Nephron (organoid): ENCODE results near the gene FAM222B.
"Not testable (repeated sequence)": the region's sequence is repeated elsewhere in the genome, so short reads cannot be mapped to it uniquely, and the experiment has no call there.

Experiments used
- H3K27ac Mint-ChIP-seq, 3 experiments: 2 replicates each; pipeline ENCODE4 v1.8.0; 2020; ENCODE audit warnings: mixed read lengths in 3 of 3, mild to moderate bottlenecking in 2 of 3, moderate library complexity in 1 of 3
- H3K27me3 Mint-ChIP-seq: 2 replicates; pipeline ENCODE4 v1.8.0; 2021; ENCODE audit warnings: low read depth, mild to moderate bottlenecking, moderate library complexity, mixed read lengths
- H3K36me3 Mint-ChIP-seq: 2 replicates; pipeline ENCODE4 v1.8.0; 2020; ENCODE audit warnings: low read depth, mixed read lengths
- H3K4me1 Mint-ChIP-seq: 2 replicates; pipeline ENCODE4 v1.8.0; 2020; ENCODE audit warnings: mixed read lengths
- H3K4me3 Mint-ChIP-seq, 3 experiments: 2 replicates each; pipeline ENCODE4 v1.8.0; 2020; ENCODE audit warnings: mild to moderate bottlenecking in 3 of 3, mixed read lengths in 3 of 3, moderate library complexity in 2 of 3
- H3K9me3 Mint-ChIP-seq: 2 replicates; pipeline ENCODE4 v1.8.0; 2020; ENCODE audit warnings: mixed read lengths
- TF ChIP-seq, protein P1 (sequence below), 3 experiments: fragments of 200-600 bp; sonication (generic); IDR thresholded peaks; one replicate each; pipeline ENCODE4 v1.5.0; 2021; ENCODE audit warnings: antibody characterized with exemption in 3 of 3; ENCODE audit not compliant: unreplicated experiment in 3 of 3

FAM222B gene

DNA sequence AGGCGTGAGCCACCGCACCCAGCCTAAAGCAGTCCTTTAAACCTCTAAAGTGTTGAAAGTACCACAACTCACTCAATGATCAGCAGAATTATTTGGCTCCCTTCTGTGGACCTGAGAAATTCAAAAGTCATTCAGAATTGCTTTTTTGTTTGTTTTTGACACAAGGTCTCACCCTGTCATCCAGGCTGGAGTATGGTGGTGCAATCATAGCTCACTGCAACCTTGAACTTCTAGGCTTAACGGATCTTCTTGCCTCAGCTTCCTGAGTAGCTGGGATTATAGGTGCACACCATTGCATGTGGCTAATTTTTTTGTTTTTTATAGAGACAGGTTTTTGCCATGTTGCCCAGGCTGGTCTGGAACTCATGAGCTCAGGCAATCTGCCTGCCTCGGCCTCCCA lies 54.5 kb downstream of the FAM222B start:
- Mint-ChIP-seq H3K9me3 (no peaks in the 10 kb centered on the region), H3K27ac (no peak overlapping the region), H3K4me1 (peaks cover 2% of the 10 kb centered on the region), H3K36me3 (peaks cover 6% of the 10 kb centered on the region), H3K27me3 (no peaks in the 10 kb centered on the region), H3K4me3 (no peak overlapping the region)
- TF ChIP-seq, protein P1, sequence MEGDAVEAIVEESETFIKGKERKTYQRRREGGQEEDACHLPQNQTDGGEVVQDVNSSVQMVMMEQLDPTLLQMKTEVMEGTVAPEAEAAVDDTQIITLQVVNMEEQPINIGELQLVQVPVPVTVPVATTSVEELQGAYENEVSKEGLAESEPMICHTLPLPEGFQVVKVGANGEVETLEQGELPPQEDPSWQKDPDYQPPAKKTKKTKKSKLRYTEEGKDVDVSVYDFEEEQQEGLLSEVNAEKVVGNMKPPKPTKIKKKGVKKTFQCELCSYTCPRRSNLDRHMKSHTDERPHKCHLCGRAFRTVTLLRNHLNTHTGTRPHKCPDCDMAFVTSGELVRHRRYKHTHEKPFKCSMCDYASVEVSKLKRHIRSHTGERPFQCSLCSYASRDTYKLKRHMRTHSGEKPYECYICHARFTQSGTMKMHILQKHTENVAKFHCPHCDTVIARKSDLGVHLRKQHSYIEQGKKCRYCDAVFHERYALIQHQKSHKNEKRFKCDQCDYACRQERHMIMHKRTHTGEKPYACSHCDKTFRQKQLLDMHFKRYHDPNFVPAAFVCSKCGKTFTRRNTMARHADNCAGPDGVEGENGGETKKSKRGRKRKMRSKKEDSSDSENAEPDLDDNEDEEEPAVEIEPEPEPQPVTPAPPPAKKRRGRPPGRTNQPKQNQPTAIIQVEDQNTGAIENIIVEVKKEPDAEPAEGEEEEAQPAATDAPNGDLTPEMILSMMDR (IDR thresholded peaks at IDR 0.05; ENCODE audit: unreplicated experiment in 3 of 3) = no peak

DNA sequence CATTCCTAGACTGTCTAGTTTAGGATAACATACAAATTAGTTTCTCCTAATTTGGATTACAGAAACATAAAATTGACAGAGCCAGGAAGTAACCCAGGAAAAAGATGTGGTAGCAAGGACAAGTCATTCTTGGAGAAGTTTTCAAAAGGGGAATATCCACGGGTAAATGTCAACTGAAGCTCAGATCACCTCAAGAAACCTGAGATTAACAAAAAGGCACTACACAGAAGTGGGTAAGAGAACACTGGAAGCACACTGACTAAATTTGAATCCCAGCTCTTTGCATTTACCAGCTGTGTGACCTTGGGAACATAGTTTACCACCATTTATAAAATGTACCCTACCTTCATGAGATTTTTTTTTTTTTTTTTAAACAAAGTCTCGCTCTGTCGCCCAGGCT lies 59.4 kb downstream of the FAM222B start:
- H3K4me1 Mint-ChIP-seq = no peaks in the 10 kb centered on the region
- no peaks in the 10 kb centered on the region for H3K9me3 Mint-ChIP-seq
- no peak overlapping the region for H3K4me3 Mint-ChIP-seq
- TF ChIP-seq, protein P1 (IDR thresholded peaks at IDR 0.05; ENCODE audit: unreplicated experiment in 3 of 3) = no peak
- peaks cover 23% of the 10 kb centered on the region for H3K36me3 Mint-ChIP-seq
- no peaks in the 10 kb centered on the region for H3K27me3 Mint-ChIP-seq
- no peak overlapping the region for H3K27ac Mint-ChIP-seq

DNA sequence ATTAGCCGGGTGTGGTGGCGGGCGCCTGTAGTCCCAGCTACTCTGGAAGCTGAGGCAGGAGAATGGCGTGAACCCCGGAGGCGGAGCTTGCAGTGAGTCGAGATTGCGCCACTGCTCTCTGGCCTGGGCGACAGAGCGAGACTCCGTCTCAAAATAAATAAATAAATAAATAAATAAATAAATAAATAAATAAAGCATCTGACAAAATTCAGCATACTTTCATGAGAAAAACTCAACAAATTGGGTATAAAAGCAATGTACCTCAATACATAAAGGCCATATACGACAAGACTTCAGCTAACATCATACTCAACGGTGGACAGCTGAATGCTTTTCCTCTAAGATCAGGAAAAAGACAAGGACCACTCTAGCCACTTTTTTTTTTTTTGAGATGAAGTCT lies 63.0 kb downstream of the FAM222B start:
- not testable (repeated sequence) for H3K9me3 Mint-ChIP-seq, H3K4me3 Mint-ChIP-seq, H3K4me1 Mint-ChIP-seq, H3K27ac Mint-ChIP-seq, H3K27me3 Mint-ChIP-seq
- H3K36me3 Mint-ChIP-seq = peaks cover 32% of the 10 kb centered on the region

DNA sequence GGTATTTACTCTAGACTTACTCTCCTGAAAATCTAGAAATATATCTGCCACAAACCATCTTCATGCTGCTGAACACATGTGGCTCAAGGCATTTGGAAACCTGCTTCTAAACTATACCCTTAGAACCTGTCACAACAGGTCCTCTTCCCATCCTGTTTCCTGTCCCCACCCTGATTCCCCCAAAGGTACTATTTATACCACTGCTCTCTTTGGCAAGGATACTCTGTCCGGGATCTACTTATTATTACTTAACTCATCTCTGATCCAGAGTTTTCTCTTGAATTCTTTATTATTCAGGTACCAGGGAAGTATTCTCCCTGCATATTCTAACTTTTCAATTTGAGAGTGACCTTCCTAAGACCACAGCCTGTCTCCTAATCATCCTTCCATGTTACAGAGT lies 65.4 kb downstream of the FAM222B start:
- Mint-ChIP-seq H3K9me3 (no peaks in the 10 kb centered on the region), H3K4me1 (no peaks in the 10 kb centered on the region), H3K27ac (no peak overlapping the region), H3K36me3 (peaks cover 44% of the 10 kb centered on the region), H3K4me3 (no peak overlapping the region), H3K27me3 (no peaks in the 10 kb centered on the region)
- TF ChIP-seq, protein P1 (IDR thresholded peaks at IDR 0.05; ENCODE audit: unreplicated experiment in 3 of 3) = no peak

DNA sequence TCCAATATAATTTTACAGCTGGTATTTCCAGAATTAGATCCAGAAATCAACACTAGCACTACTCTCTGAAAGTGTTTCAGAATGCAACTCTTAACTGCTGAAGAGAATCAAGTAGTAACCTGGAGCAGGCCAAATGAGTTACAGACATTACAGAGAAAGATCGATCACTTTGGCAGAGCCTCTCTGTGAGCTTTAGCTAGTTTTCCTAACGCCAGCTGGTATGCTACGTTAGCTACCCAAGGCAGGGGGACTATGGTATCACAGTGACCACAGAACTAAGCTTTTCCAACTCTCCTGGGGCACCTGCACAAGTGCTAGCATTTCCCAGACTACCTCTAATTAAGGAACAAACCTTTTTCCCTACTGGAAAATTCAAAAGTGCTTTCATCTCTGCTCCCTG lies 68.4 kb downstream of the FAM222B start:
- Mint-ChIP-seq H3K36me3 (peaks cover 39% of the 10 kb centered on the region), H3K27ac (no peak overlapping the region), H3K9me3 (no peaks in the 10 kb centered on the region), H3K27me3 (no peaks in the 10 kb centered on the region), H3K4me3 (no peak overlapping the region), H3K4me1 (no peaks in the 10 kb centered on the region)
- TF ChIP-seq, protein P1 (IDR thresholded peaks at IDR 0.05; ENCODE audit: unreplicated experiment in 3 of 3) = no peak

DNA sequence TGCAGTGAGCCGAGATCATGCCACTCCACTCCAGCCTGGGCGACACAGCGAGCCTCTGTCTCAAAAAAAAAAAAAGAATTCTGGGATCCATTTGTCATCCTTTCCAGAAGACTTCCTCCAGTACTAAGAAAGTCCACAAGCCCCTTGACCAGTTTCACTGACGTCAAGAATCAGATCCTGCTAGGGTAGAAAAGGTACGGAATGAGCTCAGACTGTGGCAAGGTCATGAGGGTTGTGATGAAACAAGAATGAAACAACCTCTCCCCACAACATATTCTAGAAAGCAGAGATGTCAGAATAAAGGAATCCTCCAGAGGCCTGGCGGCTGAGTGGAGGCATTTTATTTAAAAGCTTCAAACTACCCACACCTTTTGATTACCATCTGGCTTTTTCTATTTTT lies 68.9 kb downstream of the FAM222B start:
- H3K4me1 Mint-ChIP-seq = no peaks in the 10 kb centered on the region
- no peak overlapping the region for H3K4me3 Mint-ChIP-seq
- H3K36me3 Mint-ChIP-seq = peaks cover 34% of the 10 kb centered on the region
- no peaks in the 10 kb centered on the region for H3K27me3 Mint-ChIP-seq
- TF ChIP-seq, protein P1 (IDR thresholded peaks at IDR 0.05; ENCODE audit: unreplicated experiment in 3 of 3) = no peak
- no peak overlapping the region for H3K27ac Mint-ChIP-seq
- H3K9me3 Mint-ChIP-seq = no peaks in the 10 kb centered on the region
